ENCODE results near the gene FAM229A. TPM values are rescaled to one million over a fixed set of nuclear protein-coding genes. Genes with fewer than 3 reads are reported as not detected.

FAM229A gene
- total RNA-seq, 3 donors from 2014 or later (not counting 1 experiment from before 2014, with no cell fraction given), result 18.3 to 23.5 (median 21.0) TPM

- intact Hi-C loops (cut with micrococcal nuclease), result no loop called here
- H3K9me3 Mint-ChIP-seq, result no peaks in the 10 kb centered on the region
- no peak overlapping the region for H3K27ac ChIP-seq (ENCODE audit: low read length)
- peak overlapping the region; percentile 69 for H3K4me3 Mint-ChIP-seq
- peak overlapping the region; percentile 36 to 38 for H3K27ac Mint-ChIP-seq
- peaks cover 56% of the 10 kb centered on the region for H3K36me3 ChIP-seq (ENCODE audit: control insufficient read depth, insufficient read depth, low read length)
- H3K27me3 Mint-ChIP-seq (ENCODE audit: low read depth in 2 of 2), result no peaks in the 10 kb centered on the region
- peaks cover 33% of the 10 kb centered on the region for H3K4me1 ChIP-seq (ENCODE audit: control insufficient read depth, insufficient read depth, low read length)
- no peak for DNase-seq
- peaks cover 11% of the 10 kb centered on the region for H3K36me3 Mint-ChIP-seq
- no peak for ATAC-seq
- H3K9me3 ChIP-seq (ENCODE audit: control insufficient read depth, insufficient read depth, low read length), result no peaks in the 10 kb centered on the region
- no peak overlapping the region for H3K4me3 ChIP-seq (ENCODE audit: low read length)
- TF ChIP-seq CTCF (IDR thresholded peaks at IDR 0.05), result no peak
- WGBS (ENCODE audit: insufficient coverage), result 93% methylated on average over 2 of the region's 3 CpGs
- H3K27me3 ChIP-seq (ENCODE audit: control insufficient read depth, insufficient read depth, low read length), result no peaks in the 10 kb centered on the region
- peaks cover 28 to 46% of the 10 kb centered on the region in 2 donors for H3K4me1 Mint-ChIP-seq
Observed at GRCh38 chr1:32333251-32333963, 28.9 kb downstream of the FAM229A start.

GRCh38 chr1:32332290-32333079, 29.8 kb downstream of the FAM229A start:
- intact Hi-C loops (cut with micrococcal nuclease), result no loop called here
- Mint-ChIP-seq H3K27ac (no peak overlapping the region), H3K36me3 (peaks cover 11% of the 10 kb centered on the region), H3K9me3 (no peaks in the 10 kb centered on the region), H3K4me1 (peaks cover 19 to 37% of the 10 kb centered on the region in 2 donors), H3K27me3 (ENCODE audit: low read depth in 2 of 2) (no peaks in the 10 kb centered on the region), H3K4me3 (no peak overlapping the region)
- H3K4me3 ChIP-seq (ENCODE audit: low read length), result no peak overlapping the region
- H3K4me1 ChIP-seq (ENCODE audit: control insufficient read depth, insufficient read depth, low read length), result peaks cover 24% of the 10 kb centered on the region
- TF ChIP-seq CTCF (IDR thresholded peaks at IDR 0.05), result no peak
- H3K27me3 ChIP-seq (ENCODE audit: control insufficient read depth, insufficient read depth, low read length), result no peaks in the 10 kb centered on the region
- H3K27ac ChIP-seq (ENCODE audit: low read length), result no peak overlapping the region
- H3K9me3 ChIP-seq (ENCODE audit: control insufficient read depth, insufficient read depth, low read length), result no peaks in the 10 kb centered on the region
- ATAC-seq, result no peak
- H3K36me3 ChIP-seq (ENCODE audit: control insufficient read depth, insufficient read depth, low read length), result peaks cover 64% of the 10 kb centered on the region
- DNase-seq, result no peak
- 96% methylated on average over 3 of the region's 3 CpGs for WGBS (ENCODE audit: insufficient coverage)

GRCh38 chr1:32331549-32331948, 30.7 kb downstream of the FAM229A start:
- peaks cover 11% of the 10 kb centered on the region for H3K36me3 Mint-ChIP-seq
- H3K4me3 Mint-ChIP-seq, result no peak overlapping the region
- intact Hi-C loops (cut with micrococcal nuclease), result no loop called here
- peaks cover 18 to 28% of the 10 kb centered on the region in 2 donors for H3K4me1 Mint-ChIP-seq
- no peak for TF ChIP-seq CTCF (IDR thresholded peaks at IDR 0.05)
- Histone ChIP-seq H3K4me3 (ENCODE audit: low read length) (no peak overlapping the region), H3K27me3 (ENCODE audit: control insufficient read depth, insufficient read depth, low read length) (no peaks in the 10 kb centered on the region), H3K9me3 (ENCODE audit: control insufficient read depth, insufficient read depth, low read length) (no peaks in the 10 kb centered on the region), H3K36me3 (ENCODE audit: control insufficient read depth, insufficient read depth, low read length) (peaks cover 73% of the 10 kb centered on the region), H3K4me1 (ENCODE audit: control insufficient read depth, insufficient read depth, low read length) (peaks cover 15% of the 10 kb centered on the region), H3K27ac (ENCODE audit: low read length) (no peak overlapping the region)
- ATAC-seq (no peak), DNase-seq (no peak)
- H3K27ac Mint-ChIP-seq, result peak overlapping the region in 1 of 2 donors; percentile 9
- H3K27me3 Mint-ChIP-seq (ENCODE audit: low read depth in 2 of 2), result no peaks in the 10 kb centered on the region
- WGBS (ENCODE audit: insufficient coverage), result 95% methylated on average over 12 of the region's 12 CpGs
- no peaks in the 10 kb centered on the region for H3K9me3 Mint-ChIP-seq

Measured in natural killer cell (primary cell).